HFF-Myc (cell line): Measurements from ENCODE around the gene ZCCHC14.
"Not testable (repeated sequence)": the region's sequence is repeated elsewhere in the genome, so short reads cannot be mapped to it uniquely, and the experiment has no call there.

Experiments
- DNase-seq: peaks from one replicate; pipeline ENCODE4 v3.0.0-alpha.2; 2011; ENCODE audit warnings: low read depth; ENCODE audit errors: extremely low read depth
- H3K4me3 ChIP-seq: replicated peaks from 2 replicates; pipeline ENCODE4 v1.5.1; 2011; ENCODE audit warnings: low read depth, mild to moderate bottlenecking, control low read depth, low read length
- TF ChIP-seq, protein P1 (sequence below): IDR thresholded peaks from 2 replicates; pipeline ENCODE4 v1.5.1; 2012; ENCODE audit warnings: mild to moderate bottlenecking, low read depth, low read length, control low read depth; ENCODE audit errors: missing control alignments

The ZCCHC14 gene

DNA sequence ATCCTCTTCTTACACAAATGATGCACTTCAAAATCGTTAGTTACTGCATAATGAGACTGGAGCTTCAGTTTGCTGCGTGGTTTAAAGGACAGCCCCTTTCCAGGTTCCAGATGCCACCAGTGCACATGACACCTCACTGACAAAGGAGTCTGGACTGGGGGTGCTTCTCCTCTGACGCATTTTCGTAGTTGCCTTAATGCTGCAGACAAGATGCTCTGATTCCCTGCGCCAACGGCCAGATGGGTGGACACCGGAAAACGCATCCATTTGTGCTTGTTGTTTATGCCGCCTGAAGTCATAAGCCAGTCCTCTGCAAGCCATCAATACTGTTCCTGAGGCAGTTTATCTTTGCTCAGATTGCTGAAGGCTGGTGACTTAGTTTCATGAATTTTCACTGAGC lies 125.3 kb downstream of the ZCCHC14 start:
- TF ChIP-seq, protein P1, sequence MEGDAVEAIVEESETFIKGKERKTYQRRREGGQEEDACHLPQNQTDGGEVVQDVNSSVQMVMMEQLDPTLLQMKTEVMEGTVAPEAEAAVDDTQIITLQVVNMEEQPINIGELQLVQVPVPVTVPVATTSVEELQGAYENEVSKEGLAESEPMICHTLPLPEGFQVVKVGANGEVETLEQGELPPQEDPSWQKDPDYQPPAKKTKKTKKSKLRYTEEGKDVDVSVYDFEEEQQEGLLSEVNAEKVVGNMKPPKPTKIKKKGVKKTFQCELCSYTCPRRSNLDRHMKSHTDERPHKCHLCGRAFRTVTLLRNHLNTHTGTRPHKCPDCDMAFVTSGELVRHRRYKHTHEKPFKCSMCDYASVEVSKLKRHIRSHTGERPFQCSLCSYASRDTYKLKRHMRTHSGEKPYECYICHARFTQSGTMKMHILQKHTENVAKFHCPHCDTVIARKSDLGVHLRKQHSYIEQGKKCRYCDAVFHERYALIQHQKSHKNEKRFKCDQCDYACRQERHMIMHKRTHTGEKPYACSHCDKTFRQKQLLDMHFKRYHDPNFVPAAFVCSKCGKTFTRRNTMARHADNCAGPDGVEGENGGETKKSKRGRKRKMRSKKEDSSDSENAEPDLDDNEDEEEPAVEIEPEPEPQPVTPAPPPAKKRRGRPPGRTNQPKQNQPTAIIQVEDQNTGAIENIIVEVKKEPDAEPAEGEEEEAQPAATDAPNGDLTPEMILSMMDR: no peak
- H3K4me3 ChIP-seq: no peak overlapping the region
- DNase-seq: no peak

DNA sequence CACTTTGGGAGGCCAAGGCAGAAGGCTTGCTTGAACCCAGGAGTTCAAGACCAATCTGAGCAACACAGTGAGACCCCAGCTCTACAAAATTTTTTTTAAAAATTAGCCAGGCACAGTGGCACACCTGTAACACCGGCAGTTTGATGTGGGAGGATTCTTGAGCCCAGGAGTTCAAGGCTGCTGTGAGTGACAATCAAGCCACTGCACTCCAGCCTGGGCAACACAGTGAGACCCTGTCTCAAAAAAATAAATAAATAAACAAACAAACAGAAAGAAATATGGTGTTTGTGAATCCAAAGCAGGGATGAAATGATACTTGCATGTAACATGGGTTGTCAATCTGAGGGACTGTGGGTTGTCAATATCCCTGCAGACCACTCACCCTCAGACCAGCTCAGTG lies 125.9 kb downstream of the ZCCHC14 start:
- TF ChIP-seq, protein P1: no peak

DNA sequence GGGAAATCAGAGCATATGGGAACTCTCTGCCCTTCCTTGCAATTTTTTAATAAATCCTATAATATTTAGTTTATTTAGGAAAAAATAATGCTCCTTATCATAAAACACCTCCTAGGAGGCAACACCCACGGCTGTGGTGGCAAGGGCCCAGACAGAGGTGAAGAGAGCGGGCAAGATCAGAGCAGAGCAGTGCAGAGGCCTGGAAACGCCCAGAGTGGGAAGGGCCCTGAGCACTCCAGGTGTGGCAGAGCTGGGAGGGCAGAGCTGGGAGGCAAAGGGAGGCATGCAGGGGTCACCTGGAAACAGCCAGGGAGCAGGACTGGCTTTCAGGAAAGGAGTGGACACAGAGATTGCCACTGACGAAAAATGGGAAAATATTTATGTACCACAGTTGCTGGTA lies 126.5 kb downstream of the ZCCHC14 start:
- H3K4me3 ChIP-seq: no peak overlapping the region
- TF ChIP-seq, protein P1: no peak

More for the DNA sequence above, 125.9 kb downstream of the ZCCHC14 start:
- DNase-seq: no peak
- no peak overlapping the region for H3K4me3 ChIP-seq

DNA sequence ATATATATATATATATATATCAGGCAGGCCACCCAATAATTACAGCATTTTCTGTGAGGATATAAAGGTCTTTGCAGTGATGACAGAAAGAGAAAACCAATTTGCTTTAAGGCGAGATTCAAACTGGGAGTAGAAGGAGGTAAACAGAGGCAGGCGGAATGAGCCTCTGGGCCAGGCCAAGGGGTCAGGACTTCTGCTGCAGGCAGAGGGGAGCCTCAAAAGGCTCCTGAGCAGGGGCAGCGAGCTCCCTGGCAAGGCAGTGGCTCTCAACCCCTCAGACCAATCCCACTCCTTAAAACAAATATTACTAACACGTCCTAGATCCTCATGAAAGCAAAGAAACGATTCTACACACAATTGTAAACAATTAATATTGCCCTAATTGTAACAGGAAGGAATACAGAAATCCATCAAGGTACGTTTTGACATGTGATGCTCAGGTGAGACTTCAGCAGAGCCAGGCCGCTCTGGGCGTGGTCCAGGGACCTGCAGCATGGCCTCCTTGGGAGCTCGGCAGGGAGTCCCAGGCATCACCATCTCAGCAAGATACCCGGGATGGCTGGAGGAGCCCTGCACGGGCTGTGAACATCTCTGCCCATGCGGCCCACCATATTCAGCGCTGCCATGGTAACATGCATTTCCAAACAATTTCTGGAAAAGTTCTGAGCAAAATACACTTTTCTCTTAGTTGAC lies 127.7 kb downstream of the ZCCHC14 start:
- no peak overlapping the region for H3K4me3 ChIP-seq
- DNase-seq: no peak
- TF ChIP-seq, protein P1: no peak

More for the DNA sequence above, 126.5 kb downstream of the ZCCHC14 start:
- DNase-seq: no peak

DNA sequence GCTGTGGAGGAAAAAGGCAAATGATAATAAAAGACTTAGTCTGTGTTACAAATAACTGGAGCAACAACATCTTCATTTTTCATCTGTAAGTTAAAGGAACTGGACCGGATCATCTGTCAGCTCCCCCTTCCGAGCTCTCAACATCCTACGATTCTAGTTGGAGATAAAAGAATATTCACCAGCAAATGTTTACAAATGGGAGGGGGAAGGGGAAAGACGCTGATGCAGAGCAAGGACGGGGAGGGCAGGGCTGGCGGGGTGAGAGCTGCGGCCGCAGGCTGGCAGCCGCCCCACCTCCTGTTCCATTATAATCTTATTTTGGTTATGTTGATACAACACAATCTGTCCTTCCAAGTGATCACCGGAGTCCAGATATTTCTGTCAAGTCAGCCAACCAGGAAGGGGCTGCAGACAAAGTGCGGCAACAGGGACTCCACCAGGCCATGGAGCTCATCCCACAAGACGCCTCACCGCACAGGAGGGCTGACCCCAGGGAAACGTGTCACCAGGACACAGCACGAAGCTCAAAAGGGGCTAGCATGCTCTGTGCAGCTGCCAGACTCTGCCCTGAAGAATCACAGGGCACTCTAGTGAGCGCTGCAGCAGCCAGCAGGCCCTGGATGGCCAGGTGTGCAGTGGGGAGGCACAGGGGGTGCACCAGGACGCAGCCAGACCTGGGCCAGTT lies 128.9 kb downstream of the ZCCHC14 start:
- no peak for DNase-seq
- TF ChIP-seq, protein P1: no peak
- H3K4me3 ChIP-seq: no peak overlapping the region

DNA sequence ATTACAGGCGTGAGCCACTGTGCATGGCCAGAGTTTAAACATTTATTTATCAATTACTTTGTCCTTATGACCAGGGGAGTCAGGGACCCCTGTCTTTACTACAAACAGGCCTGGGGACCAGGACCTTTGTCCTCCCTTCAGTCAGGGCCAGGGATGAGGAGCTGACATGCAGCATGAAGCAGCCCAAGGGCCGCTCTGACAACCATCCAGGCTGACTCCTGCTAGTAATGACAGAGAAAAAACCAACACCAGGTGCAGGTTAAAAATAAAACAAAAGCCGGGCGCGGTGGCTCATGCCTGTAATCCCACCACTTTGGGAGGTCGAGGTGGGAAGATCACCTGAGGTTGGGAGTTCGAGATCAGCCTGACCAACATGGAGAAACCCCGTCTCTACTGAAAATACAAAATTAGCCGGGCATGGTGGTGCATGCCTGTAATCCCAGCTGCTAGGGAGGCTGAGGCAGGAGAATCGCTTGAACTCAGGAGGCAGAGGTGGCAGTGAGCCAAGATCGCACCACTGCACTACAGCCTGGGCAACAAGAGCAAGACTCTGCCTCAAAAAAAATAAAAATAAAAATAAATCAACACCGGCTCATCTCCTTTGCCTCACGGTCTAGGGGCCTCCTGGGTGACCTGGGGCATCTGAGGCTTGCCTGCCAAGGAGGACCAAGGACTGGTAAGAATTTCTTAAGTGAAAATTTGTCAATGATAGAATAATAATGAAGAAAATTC lies 129.8 kb downstream of the ZCCHC14 start:
- DNase-seq, H3K4me3 ChIP-seq: not testable (repeated sequence)

DNA sequence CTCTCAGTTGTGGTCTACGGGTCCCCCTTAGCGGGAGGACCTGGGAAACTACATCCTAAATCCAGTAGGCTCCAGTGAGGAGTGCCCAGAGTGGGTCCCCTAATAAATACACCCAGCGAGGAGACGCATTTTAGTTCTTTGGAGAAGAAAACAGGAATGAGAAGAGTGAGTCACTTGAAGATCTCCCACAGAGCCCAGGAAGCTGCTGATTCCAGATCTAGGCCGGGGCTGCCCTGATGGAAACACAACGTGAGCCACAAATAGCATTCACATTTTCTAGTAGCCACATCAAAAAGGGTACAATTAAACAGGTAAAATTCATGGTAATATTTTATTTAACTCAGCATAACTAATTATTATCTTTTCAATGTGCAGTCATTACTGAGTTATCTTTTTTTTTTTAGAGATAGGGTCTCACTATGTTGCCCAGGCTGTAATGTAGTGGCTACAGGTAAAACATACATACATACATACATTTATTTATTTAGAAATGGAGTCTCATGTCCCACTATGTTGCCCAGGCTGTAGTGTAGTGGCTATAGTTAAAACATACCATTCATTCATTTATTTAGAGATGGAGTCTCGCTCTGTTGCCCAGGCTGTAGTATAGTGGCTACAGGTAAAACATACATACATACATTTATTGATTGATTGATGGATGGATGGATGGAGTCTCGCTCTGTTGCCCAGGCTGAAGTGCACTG lies 130.8 kb downstream of the ZCCHC14 start:
- no peak overlapping the region for H3K4me3 ChIP-seq
- DNase-seq: no peak
- TF ChIP-seq, protein P1: no peak
